ENCODE results near the gene KIF1B.

Gene KIF1B

DNA sequence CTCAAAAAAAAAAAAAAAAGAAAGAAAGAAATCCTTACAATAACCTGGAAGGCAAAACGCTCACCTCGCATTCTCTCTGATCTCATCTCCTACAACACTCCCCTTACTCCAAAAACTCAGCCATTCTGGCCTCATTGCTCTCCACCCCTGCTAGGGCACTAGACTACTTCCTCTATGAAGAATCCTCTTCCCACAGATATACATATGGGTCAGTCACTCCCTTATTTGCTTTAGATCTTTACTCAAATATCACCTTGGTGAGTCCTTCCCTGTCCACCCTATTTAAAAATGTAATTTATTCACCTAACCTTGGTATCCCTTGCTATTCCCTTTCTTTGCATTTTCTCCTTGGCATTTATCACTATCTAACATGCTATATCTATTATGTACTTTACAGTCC lies 24.6 kb upstream of the KIF1B start:
- TF ChIP-seq, protein P1, sequence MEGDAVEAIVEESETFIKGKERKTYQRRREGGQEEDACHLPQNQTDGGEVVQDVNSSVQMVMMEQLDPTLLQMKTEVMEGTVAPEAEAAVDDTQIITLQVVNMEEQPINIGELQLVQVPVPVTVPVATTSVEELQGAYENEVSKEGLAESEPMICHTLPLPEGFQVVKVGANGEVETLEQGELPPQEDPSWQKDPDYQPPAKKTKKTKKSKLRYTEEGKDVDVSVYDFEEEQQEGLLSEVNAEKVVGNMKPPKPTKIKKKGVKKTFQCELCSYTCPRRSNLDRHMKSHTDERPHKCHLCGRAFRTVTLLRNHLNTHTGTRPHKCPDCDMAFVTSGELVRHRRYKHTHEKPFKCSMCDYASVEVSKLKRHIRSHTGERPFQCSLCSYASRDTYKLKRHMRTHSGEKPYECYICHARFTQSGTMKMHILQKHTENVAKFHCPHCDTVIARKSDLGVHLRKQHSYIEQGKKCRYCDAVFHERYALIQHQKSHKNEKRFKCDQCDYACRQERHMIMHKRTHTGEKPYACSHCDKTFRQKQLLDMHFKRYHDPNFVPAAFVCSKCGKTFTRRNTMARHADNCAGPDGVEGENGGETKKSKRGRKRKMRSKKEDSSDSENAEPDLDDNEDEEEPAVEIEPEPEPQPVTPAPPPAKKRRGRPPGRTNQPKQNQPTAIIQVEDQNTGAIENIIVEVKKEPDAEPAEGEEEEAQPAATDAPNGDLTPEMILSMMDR (IDR thresholded peaks at IDR 0.05; ENCODE audit: insufficient read depth, low read length, poor library complexity, severe bottlenecking): no peak
- no peak for TF ChIP-seq EZH2phosphoT487 (conservative IDR thresholded peaks at IDR 0.05; ENCODE audit: low read length)
- Histone ChIP-seq H3K9me2 (replicated peaks; ENCODE audit: insufficient read depth, low read length) (no peaks in the 10 kb centered on the region), H3K4me3 (ENCODE audit: insufficient read depth, low read length, poor library complexity, severe bottlenecking) (no peak overlapping the region), H3K36me3 (ENCODE audit: low read length) (no peaks in the 10 kb centered on the region), H3K4me2 (ENCODE audit: low read depth, low read length, poor library complexity, severe bottlenecking) (no peak overlapping the region), H3K9me3 (ENCODE audit: insufficient read depth, low read length) (no peaks in the 10 kb centered on the region), H3K9ac (ENCODE audit: low read length) (no peak overlapping the region), H3K27ac (ENCODE audit: low read depth, low read length) (no peak overlapping the region), H3K79me2 (ENCODE audit: insufficient read depth, low read length) (no peaks in the 10 kb centered on the region), H2AFZ (ENCODE audit: low read depth, low read length, severe bottlenecking) (no peak overlapping the region), H4K20me1 (ENCODE audit: low read depth, low read length) (no peaks in the 10 kb centered on the region), H3K27me3 (ENCODE audit: low read length) (no peaks in the 10 kb centered on the region), H3F3A (ENCODE audit: insufficient read depth) (no peaks in the 10 kb centered on the region)

DNA sequence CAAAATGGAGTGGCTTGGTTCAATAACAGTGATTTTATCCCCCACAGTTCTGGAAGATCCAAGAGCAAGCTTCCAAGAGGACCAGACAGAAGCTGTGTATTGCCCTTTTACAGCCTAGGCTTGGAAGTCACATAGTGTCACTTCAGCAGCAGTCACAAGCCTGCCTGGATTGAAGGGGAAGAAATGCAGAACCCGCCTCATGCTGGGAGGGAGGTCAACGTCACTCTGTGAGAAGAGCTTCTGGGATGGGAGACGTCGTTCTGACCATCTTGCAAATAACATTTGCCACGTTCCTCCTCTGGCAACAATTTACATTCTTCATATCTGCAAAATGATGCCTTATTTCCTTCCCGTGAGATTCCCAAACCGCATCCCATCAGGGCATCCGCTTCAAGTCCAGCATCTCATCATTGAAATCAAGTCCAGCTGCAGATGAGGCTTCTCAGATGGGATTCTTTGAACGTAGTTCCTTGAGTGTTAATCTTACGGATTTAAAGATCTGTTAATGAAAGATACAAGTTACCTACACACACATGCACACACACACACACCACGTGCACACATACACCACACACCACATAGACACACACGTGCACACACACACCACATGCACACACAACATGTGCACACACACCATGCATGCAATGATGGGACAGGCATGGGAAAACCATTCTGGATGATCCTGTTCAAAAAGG lies 23.9 kb upstream of the KIF1B start:
- TF ChIP-seq EZH2phosphoT487 (conservative IDR thresholded peaks at IDR 0.05; ENCODE audit: low read length): no peak
- TF ChIP-seq, protein P1 (IDR thresholded peaks at IDR 0.05; ENCODE audit: insufficient read depth, low read length, poor library complexity, severe bottlenecking): no peak
- Histone ChIP-seq H3K9ac (ENCODE audit: low read length) (no peak overlapping the region), H3K9me3 (ENCODE audit: insufficient read depth, low read length) (no peaks in the 10 kb centered on the region), H3K79me2 (ENCODE audit: insufficient read depth, low read length) (no peaks in the 10 kb centered on the region), H3K9me2 (replicated peaks; ENCODE audit: insufficient read depth, low read length) (no peaks in the 10 kb centered on the region), H3F3A (ENCODE audit: insufficient read depth) (no peaks in the 10 kb centered on the region), H4K20me1 (ENCODE audit: low read depth, low read length) (no peaks in the 10 kb centered on the region), H3K4me2 (ENCODE audit: low read depth, low read length, poor library complexity, severe bottlenecking) (no peak overlapping the region), H3K4me3 (ENCODE audit: insufficient read depth, low read length, poor library complexity, severe bottlenecking) (no peak overlapping the region), H3K36me3 (ENCODE audit: low read length) (no peaks in the 10 kb centered on the region), H3K27ac (ENCODE audit: low read depth, low read length) (no peak overlapping the region), H2AFZ (ENCODE audit: low read depth, low read length, severe bottlenecking) (no peak overlapping the region), H3K27me3 (ENCODE audit: low read length) (no peaks in the 10 kb centered on the region)

DNA sequence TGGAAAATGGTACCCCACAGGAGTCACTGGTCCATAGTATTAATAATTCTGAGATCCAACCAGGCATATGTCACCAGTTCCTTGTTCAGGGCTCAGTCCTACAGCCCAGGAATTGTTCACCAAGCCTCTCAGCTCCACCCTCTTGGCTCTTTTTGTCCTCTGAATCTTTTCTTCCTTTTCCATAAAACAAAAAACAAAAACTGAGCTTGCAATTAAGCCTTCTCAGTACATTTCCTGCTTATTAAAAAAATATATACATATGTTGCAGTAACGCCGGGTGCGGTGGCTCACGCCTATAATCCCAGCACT lies 23.4 kb upstream of the KIF1B start:
- Histone ChIP-seq H3K9me2 (replicated peaks; ENCODE audit: insufficient read depth, low read length) (no peaks in the 10 kb centered on the region), H3K4me3 (ENCODE audit: insufficient read depth, low read length, poor library complexity, severe bottlenecking) (no peak overlapping the region), H2AFZ (ENCODE audit: low read depth, low read length, severe bottlenecking) (no peak overlapping the region), H3K4me2 (ENCODE audit: low read depth, low read length, poor library complexity, severe bottlenecking) (no peak overlapping the region), H3K79me2 (ENCODE audit: insufficient read depth, low read length) (no peaks in the 10 kb centered on the region), H3K9me3 (ENCODE audit: insufficient read depth, low read length) (no peaks in the 10 kb centered on the region), H3F3A (ENCODE audit: insufficient read depth) (no peaks in the 10 kb centered on the region), H3K36me3 (ENCODE audit: low read length) (no peaks in the 10 kb centered on the region), H3K9ac (ENCODE audit: low read length) (no peak overlapping the region), H4K20me1 (ENCODE audit: low read depth, low read length) (no peaks in the 10 kb centered on the region), H3K27ac (ENCODE audit: low read depth, low read length) (no peak overlapping the region), H3K27me3 (ENCODE audit: low read length) (no peaks in the 10 kb centered on the region)
- no peak for TF ChIP-seq EZH2phosphoT487 (conservative IDR thresholded peaks at IDR 0.05; ENCODE audit: low read length)
- TF ChIP-seq, protein P1 (IDR thresholded peaks at IDR 0.05; ENCODE audit: insufficient read depth, low read length, poor library complexity, severe bottlenecking): no peak
